ENCODE measurements around the gene PRKG1. TPM values are rescaled to one million over a fixed set of nuclear protein-coding genes. Genes with fewer than 3 reads are reported as not detected.
"Not testable (repeated sequence)": the region's sequence is repeated elsewhere in the genome, so short reads cannot be mapped to it uniquely, and the experiment has no call there.

Gene PRKG1
- total and polyA plus RNA-seq, 2 experiments from 2014 or later = 18.2 to 21.1 TPM

DNA sequence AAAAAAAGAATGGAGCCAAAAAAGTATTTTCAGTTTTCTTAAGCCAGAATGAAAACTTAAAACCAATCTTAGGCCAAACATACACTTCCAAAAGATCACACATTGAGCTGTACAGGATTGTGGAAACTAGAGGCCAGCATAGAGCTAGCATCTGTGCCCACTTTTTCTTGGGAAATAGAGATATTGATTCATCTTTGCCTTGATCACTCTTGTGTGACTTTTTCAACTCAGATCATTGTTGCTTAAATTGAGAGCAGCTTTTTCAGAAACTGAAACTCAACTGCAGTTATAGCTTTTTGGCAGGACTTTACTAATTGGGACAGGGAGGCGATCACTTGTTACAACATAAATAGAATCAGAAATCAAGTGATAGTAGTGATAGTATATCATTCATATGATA is 132.2 kb downstream of the PRKG1 start:
- no peak for TF ChIP-seq POLR2AphosphoS5 (IDR thresholded peaks at IDR 0.05; ENCODE audit: low read depth)
- no peak for TF ChIP-seq EZH2 (IDR thresholded peaks at IDR 0.05; ENCODE audit: low read depth, unreplicated experiment)
- TF ChIP-seq, protein P1, sequence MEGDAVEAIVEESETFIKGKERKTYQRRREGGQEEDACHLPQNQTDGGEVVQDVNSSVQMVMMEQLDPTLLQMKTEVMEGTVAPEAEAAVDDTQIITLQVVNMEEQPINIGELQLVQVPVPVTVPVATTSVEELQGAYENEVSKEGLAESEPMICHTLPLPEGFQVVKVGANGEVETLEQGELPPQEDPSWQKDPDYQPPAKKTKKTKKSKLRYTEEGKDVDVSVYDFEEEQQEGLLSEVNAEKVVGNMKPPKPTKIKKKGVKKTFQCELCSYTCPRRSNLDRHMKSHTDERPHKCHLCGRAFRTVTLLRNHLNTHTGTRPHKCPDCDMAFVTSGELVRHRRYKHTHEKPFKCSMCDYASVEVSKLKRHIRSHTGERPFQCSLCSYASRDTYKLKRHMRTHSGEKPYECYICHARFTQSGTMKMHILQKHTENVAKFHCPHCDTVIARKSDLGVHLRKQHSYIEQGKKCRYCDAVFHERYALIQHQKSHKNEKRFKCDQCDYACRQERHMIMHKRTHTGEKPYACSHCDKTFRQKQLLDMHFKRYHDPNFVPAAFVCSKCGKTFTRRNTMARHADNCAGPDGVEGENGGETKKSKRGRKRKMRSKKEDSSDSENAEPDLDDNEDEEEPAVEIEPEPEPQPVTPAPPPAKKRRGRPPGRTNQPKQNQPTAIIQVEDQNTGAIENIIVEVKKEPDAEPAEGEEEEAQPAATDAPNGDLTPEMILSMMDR (conservative IDR thresholded peaks at IDR 0.05; ENCODE audit: low read depth in 2 of 2) = 0 out of 4 replicates have a peak, but pooled peaks of 1 of the 2 experiments have one; percentile 2
- H2AFZ ChIP-seq = no peak overlapping the region
- H3K27ac ChIP-seq (ENCODE audit: low read depth) = no peak overlapping the region
- H3K9me3 Mint-ChIP-seq = no peaks in the 10 kb centered on the region; the same call in 2 of the 3 replicates
- H3K4me1 Mint-ChIP-seq = peaks cover 38% of the 10 kb centered on the region
- no peaks in the 10 kb centered on the region for H3F3A ChIP-seq (replicated peaks; ENCODE audit: low read depth)
- no peak for ATAC-seq
- no peak overlapping the region for H3K27ac Mint-ChIP-seq
- no peaks in the 10 kb centered on the region; the same call in 1 of the 2 replicates for H3K79me2 ChIP-seq (replicated peaks; ENCODE audit: insufficient read depth)
- H3K9me2 ChIP-seq (ENCODE audit: insufficient read depth) = no peaks in the 10 kb centered on the region; the same call in 1 of the 2 replicates
- no peak overlapping the region for H3K4me2 ChIP-seq
- H3K27me3 Mint-ChIP-seq (ENCODE audit: insufficient read depth, low read depth, poor library complexity) = no peaks in the 10 kb centered on the region
- H3K27me3 ChIP-seq (ENCODE audit: insufficient read depth) = no peaks in the 10 kb centered on the region
- H3K36me3 ChIP-seq (ENCODE audit: insufficient read depth) = no peaks in the 10 kb centered on the region
- H4K20me1 ChIP-seq (replicated peaks; ENCODE audit: insufficient read depth) = no peaks in the 10 kb centered on the region
- H3K4me3 Mint-ChIP-seq = no peak overlapping the region
- H3K4me3 ChIP-seq = no peak overlapping the region
- peaks cover 26% of the 10 kb centered on the region for H3K4me1 ChIP-seq (ENCODE audit: insufficient read depth)
- H3K36me3 Mint-ChIP-seq (ENCODE audit: low read depth) = peaks cover 3% of the 10 kb centered on the region; the same call in 2 of the 3 replicates
- DNase-seq (ENCODE audit: low spot score) = no peak

DNA sequence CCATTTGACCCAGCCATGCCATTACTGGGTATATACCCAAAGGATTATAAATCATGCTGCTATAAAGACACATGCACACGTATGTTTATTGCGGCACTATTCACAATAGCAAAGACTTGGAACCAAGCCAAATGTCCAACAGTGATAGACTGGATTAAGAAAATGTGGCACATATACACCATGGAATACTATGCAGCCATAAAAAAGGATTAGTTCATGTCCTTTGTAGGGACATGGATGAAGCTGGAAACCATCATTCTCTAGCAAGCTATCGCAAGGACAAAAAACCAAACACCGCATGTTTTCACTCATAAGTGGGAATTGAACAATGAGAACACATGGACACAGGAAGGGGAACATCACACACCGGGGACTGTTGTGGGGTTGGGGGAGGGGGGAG is 138.7 kb downstream of the PRKG1 start:
- H3K79me2 ChIP-seq (replicated peaks; ENCODE audit: insufficient read depth); H3K27ac ChIP-seq (ENCODE audit: low read depth); H3K27me3 ChIP-seq (ENCODE audit: insufficient read depth); H3K4me3 ChIP-seq; H3K9me2 ChIP-seq (ENCODE audit: insufficient read depth); H2AFZ ChIP-seq; H3K36me3 ChIP-seq (ENCODE audit: insufficient read depth); H3K4me2 ChIP-seq; H3K4me3 Mint-ChIP-seq; H3K36me3 Mint-ChIP-seq (ENCODE audit: low read depth); H3K27ac Mint-ChIP-seq; H3F3A ChIP-seq (replicated peaks; ENCODE audit: low read depth); DNase-seq (ENCODE audit: low spot score); H3K9me3 Mint-ChIP-seq; H4K20me1 ChIP-seq (replicated peaks; ENCODE audit: insufficient read depth); ATAC-seq; H3K27me3 Mint-ChIP-seq (ENCODE audit: insufficient read depth, low read depth, poor library complexity): not testable (repeated sequence)
- peaks cover 37% of the 10 kb centered on the region for H3K4me1 ChIP-seq (ENCODE audit: insufficient read depth)
- H3K4me1 Mint-ChIP-seq = peaks cover 44% of the 10 kb centered on the region

DNA sequence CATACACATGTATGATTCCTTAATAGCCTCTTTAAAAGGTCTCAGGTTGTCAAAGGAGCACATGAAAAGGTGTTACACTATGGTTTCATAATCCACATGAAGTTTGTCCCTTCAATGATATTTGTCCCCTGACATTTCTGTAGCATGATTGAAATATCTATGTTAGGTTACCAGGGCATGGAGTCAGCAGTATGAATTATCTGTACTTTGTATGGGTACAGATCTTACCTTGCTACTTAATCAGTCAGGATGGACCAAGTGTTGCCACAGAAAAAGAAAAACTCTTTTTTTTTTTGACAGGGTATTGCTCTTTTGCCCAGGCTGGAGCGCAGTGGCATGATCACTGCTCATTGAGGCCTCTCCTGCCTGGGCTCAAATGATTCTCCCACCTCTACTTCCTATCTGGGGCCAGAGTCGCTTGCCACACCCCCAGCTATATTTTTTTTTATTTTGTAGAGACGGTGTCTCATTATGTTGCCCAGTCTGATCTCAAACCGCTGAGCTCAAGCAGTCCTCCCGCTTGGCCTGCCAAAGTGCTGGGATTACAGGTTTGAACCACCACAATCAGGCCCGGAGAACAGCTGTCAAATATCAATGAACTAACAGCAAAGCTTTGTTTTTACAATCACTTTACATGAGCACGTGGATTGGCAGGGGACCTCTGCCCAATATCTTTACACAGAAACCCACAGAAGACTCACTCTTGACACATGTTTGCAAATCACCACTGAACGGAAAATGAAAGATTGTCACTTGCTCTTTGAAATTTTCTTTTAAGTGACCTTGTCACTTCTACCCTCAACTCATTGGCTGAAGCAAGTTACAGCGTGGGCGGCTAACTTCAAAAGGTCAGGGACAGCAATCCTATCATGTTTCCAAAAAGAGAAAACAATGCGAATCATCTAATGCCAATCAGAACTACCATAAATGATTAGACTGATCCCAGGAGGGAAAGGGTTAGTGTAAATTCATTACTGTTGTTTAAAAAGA is 140.2 kb downstream of the PRKG1 start:
- Mint-ChIP-seq H3K4me3 (no peak overlapping the region), H3K9me3 (peaks cover 4% of the 10 kb centered on the region; the same call in 1 of the 3 replicates), H3K36me3 (ENCODE audit: low read depth) (peaks cover 6% of the 10 kb centered on the region; the same call in 2 of the 3 replicates), H3K27ac (no peak overlapping the region), H3K27me3 (ENCODE audit: insufficient read depth, low read depth, poor library complexity) (no peaks in the 10 kb centered on the region), H3K4me1 (peaks cover 40% of the 10 kb centered on the region)
- H2AFZ ChIP-seq = no peak overlapping the region
- H3K79me2 ChIP-seq (replicated peaks; ENCODE audit: insufficient read depth) = no peaks in the 10 kb centered on the region
- H3K27ac ChIP-seq (ENCODE audit: low read depth) = peak overlapping the region; percentile 28; the same call in 1 of the 2 replicates
- H3K4me1 ChIP-seq (ENCODE audit: insufficient read depth) = peaks cover 36% of the 10 kb centered on the region
- no peaks in the 10 kb centered on the region for H3K36me3 ChIP-seq (ENCODE audit: insufficient read depth)
- no peaks in the 10 kb centered on the region for H4K20me1 ChIP-seq (replicated peaks; ENCODE audit: insufficient read depth)
- no peak for TF ChIP-seq ZNF331 (CRISPR knock-in tag; IDR thresholded peaks at IDR 0.05; ENCODE audit: low read depth)
- no peaks in the 10 kb centered on the region for H3K27me3 ChIP-seq (ENCODE audit: insufficient read depth)
- ATAC-seq (0 out of 3 replicates have a peak, but pooled peaks have one; percentile 28), DNase-seq (ENCODE audit: low spot score) (no peak)
- H3K4me2 ChIP-seq = no peak overlapping the region
- H3K4me3 ChIP-seq = no peak overlapping the region
- no peaks in the 10 kb centered on the region for H3K9me2 ChIP-seq (ENCODE audit: insufficient read depth)
- H3F3A ChIP-seq (replicated peaks; ENCODE audit: low read depth) = no peaks in the 10 kb centered on the region

Measured in GM23338 (cell line).